HEK293 (cell line): ENCODE results near the gene NANOS3.

Source experiments
- YY1 ChIP-seq: fragments of 450-650 bp; formaldehyde crosslinking; IDR thresholded peaks from 2 replicates; pipeline ENCODE4 v1.5.1; 2018; ENCODE audit warnings: missing biosample characterization, missing genetic modification characterization
- ZNF660 ChIP-seq: fragments of 450-650 bp; IDR thresholded peaks from 2 replicates; pipeline ENCODE4 v1.5.1; 2018; ENCODE audit warnings: missing biosample characterization, mild to moderate bottlenecking, missing genetic modification characterization

DNA sequence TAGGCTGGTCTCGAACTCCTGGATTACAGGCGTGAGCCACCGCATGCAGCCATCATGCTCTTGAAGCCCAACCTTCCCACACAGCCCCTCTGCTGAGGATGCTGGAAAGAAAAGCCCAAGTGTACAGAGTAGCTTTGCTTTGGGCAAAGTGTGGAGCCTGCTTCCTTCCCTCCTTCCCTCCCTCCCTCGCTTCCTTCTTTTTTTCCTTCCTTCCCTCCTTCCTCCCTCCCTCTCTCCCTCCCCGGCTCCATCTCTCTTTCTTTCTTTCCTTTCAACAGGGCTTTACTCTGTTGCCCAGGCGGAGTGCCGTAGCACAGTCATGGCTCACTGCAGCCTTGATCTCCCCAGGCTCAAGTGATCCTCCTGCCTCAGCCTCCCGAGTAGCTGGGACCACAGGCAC, 31.7 kb downstream of the NANOS3 start:
- TF ChIP-seq ZNF660 (tag by site-specific recombination) (no peak), YY1 (tag by site-specific recombination) (no peak)
